D721Med (cell line): ENCODE data around the gene HIGD1A.

Source experiments
- DNase-seq: peaks from one replicate; pipeline ENCODE4 v3.0.0; 2011; ENCODE audit warnings: low spot score; ENCODE audit not compliant: insufficient read length
- FAIRE-seq: peaks from 2 replicates; lab custom pipeline; 2011; peaks lifted over from hg19 to GRCh38; lab: Jason Lieb, UNC
- CTCF ChIP-seq: IDR thresholded peaks from 2 replicates; pipeline ENCODE4 v1.5.1; 2012; ENCODE audit warnings: mild to moderate bottlenecking, control low read depth; ENCODE audit not compliant: insufficient read depth; ENCODE audit errors: missing control alignments

Gene HIGD1A

GRCh38 chr3:42800251-42800650 lies 4.0 kb downstream of the HIGD1A start:
- DNase-seq (no peak), FAIRE-seq (no peak)

GRCh38 chr3:42799376-42799775 lies 4.9 kb downstream of the HIGD1A start:
- FAIRE-seq (no peak), DNase-seq (no peak)
- no peak for TF ChIP-seq CTCF

More at GRCh38 chr3:42800251-42800650, 4.0 kb downstream of the HIGD1A start:
- TF ChIP-seq CTCF: no peak

- no peak for TF ChIP-seq CTCF
- DNase-seq (no peak), FAIRE-seq (no peak)
Measured at GRCh38 chr3:42796332-42796885, 7.9 kb downstream of the HIGD1A start.

GRCh38 chr3:42795621-42796181 lies 8.6 kb downstream of the HIGD1A start:
- no peak for TF ChIP-seq CTCF
- peak; percentile 11 for FAIRE-seq
- no peak for DNase-seq

- FAIRE-seq: no peak
- TF ChIP-seq CTCF: no peak
- no peak for DNase-seq
Measured at GRCh38 chr3:42790714-42791229, 13.5 kb downstream of the HIGD1A start.

- TF ChIP-seq CTCF: no peak
- FAIRE-seq: no peak
- no peak for DNase-seq
Measured at GRCh38 chr3:42786631-42787030, 17.7 kb downstream of the HIGD1A start.

- FAIRE-seq: no peak
- no peak for DNase-seq
Measured at GRCh38 chr3:42786212-42786611, 18.1 kb downstream of the HIGD1A start.

More at GRCh38 chr3:42786212-42786611, 18.1 kb downstream of the HIGD1A start:
- TF ChIP-seq CTCF: no peak
